Activated effector memory CD4-positive, alpha-beta T cell treated with anti-CD3 and anti-CD28 coated beads, Interleukin-2, amount 50 U/mL, for 16 hours (primary cell): ENCODE results near the gene COQ8B.
A peak's percentile ranks its signal among the peaks of the same experiment; 100 is the strongest.
"Not testable (repeated sequence)": the region's sequence is repeated elsewhere in the genome, so short reads cannot be mapped to it uniquely, and the experiment has no call there.

Experiments used
- DNase-seq: peaks from one replicate; pipeline ENCODE4 v3.0.0-alpha.2; 2020

The COQ8B gene

DNA sequence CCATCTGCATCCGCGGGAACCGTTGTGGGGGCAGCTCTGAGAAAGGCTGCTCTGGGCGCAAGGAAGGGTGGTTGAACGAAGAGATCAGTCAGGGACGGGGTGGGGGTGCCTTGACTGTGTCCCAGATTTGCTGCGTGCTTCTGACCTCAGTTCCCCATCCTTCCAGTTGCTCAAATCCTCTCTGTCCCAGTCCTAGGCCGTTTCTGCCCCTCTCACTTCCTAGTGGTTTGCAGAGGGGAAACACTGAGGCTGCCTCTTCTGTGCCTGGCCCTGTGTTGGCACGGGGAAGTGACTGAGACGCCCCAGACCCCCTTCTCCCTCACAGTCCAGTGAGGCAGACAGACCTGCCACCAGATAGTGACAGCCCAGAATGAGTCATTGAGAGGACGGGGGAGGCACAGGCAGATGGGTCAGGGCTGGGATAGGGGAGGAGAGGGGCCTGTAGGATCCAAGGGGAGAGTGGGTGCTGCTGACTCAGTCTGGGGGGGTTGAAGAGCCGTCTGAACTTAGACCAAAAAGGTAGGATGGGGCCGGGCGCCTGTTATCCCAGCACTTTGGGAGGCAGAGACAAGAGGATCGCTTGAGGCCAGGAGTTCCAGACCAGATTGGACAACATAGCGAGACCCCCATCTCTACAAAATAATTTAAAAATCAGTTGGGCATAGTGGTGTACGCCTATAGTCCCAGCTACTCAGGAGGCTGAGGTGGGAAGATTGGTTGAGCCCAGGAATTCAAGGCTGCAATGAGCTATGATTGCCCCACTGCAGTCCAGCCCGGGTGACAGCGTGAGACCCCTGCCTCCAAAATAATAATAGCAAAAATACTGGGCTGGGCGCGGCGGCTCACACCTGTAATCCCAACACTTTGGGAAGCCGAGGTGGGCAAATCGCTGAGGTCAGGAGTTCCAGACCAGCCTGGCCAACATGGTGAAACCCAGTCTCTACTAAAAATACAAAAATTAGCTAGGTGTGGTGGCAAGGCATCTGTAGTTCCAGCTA lies 52.7 kb downstream of the COQ8B start:
- peak; percentile 69 for DNase-seq

GRCh38 chr19:40662925-40663694 lies 53.6 kb downstream of the COQ8B start:
- DNase-seq = peak; percentile 97

- DNase-seq = no peak
Measured at GRCh38 chr19:40661616-40662015, 55.1 kb downstream of the COQ8B start.

- DNase-seq = no peak
Measured at GRCh38 chr19:40659566-40659965, 57.1 kb downstream of the COQ8B start.

DNA sequence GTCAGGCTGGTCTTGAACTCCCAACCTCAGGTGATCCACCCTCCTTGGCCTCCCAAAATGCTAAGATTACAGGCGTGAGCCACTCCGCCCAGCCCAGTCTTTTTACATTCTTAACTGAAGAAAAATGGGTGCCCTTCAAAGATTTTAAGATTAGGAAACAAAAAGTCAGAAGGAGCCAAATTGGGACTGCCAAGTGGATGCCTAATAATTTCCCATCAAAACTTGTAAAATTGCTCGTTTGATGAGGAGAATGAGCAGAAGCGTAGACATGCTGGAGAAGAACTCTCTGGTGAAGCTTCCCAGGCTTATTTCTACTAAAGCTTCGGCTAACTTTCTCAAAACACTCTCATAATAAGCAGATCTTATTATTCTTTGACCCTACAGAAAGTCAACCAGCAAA lies 57.6 kb downstream of the COQ8B start:
- no peak for DNase-seq

GRCh38 chr19:40658031-40658430 lies 58.7 kb downstream of the COQ8B start:
- DNase-seq = no peak

DNA sequence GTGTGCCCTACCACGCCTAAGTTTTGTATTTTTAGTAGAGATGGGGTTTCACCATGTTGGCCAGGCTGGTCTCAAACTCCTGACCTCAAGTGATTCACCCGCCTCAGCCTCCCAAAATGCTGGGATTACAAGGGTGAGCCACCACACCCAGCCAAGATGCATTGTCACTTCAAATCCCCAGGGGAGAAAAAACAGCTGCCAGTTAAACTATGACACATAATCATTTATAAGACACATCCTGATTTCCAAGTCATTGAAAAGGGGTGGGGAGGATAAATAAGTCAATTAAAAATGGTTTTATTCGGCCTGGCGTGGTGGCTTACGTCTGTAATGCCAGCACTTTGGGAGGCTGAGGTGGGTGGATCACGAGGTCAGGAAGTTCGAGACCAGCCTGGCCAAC lies 61.0 kb downstream of the COQ8B start:
- DNase-seq = not testable (repeated sequence)

DNA sequence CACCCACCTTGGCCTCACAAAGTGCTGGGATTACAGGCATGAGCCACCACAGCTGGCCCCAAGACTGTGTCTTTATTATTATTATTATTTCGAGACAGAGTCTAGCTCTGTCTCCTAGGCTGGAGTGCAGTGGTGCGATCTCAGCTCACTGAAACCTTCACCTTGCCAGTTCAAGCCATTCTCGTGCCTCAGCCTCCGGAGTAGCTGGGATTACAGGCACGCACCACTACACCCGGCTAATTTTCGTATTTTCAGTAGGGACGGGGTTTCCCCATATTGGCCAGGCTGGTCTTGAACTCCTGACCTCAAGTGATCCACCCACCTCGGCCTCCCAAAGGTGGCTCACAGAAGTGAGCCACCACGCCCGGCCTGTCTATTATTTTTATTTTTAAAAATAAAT lies 64.4 kb downstream of the COQ8B start:
- not testable (repeated sequence) for DNase-seq

- DNase-seq = no peak
Measured at GRCh38 chr19:40650749-40651305, 65.9 kb downstream of the COQ8B start.

DNA sequence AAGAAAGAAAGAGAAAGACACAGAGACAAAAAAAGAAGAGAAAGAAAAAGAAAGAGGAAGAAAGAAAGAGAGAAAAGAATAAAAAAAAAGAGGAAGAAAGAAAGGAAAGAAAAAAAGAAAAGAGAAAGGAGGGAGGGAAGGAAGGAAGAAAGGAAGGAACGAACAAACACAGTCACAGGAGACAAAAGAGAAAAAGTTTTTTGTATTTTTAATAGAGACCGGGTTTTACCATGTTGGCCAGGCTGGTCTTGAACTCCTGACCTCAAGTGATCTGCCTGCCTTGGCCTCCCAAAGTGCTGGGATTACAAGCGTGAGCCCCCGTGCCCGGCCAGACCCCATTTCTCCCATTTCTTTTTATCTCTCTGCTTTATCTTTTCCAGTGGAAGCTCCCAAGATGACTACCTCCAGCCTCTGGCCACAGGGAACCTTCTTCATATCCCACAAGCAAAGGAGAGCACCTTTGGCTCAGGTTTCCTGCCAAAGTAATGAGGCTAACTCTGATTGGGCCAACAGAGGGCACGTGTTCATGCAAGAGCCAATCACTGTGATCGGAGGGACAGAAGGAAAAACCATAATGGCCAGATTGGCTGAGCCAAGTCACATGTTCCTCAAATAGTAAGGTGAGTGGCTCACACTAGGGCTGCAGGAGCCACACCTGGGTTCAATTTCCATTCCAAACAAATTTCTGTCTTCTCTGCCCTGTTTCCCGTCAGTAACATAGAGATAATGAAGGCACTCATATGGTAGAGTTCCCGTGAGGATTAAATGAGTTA lies 66.6 kb downstream of the COQ8B start:
- not testable (repeated sequence) for DNase-seq

DNA sequence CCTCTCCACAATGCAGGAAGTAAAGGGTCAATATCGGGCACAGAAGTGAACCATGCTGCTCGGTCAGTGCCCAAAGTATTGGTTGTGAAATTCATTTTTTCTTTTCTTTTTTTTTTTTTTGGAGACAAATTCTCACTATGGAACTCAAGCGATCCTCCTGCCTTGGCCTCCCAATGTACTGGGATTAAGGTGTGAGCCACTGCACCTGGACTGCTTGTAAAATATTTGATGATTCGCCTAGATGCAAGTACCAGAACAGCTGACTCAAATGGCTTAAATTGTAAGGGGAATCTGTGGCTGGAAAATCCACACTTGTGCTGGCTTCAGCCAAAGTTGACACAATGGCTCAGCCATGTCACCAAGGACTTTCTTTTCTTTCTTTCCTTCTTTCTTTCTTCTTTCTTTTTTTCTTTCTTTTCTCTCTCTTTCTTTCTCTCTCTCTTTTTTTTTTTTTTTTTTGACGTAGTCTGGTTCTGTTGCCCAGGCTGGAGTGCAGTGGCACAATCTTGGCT lies 69.9 kb downstream of the COQ8B start:
- no peak for DNase-seq

GRCh38 chr19:40642757-40643305 lies 73.9 kb downstream of the COQ8B start:
- DNase-seq = no peak

DNA sequence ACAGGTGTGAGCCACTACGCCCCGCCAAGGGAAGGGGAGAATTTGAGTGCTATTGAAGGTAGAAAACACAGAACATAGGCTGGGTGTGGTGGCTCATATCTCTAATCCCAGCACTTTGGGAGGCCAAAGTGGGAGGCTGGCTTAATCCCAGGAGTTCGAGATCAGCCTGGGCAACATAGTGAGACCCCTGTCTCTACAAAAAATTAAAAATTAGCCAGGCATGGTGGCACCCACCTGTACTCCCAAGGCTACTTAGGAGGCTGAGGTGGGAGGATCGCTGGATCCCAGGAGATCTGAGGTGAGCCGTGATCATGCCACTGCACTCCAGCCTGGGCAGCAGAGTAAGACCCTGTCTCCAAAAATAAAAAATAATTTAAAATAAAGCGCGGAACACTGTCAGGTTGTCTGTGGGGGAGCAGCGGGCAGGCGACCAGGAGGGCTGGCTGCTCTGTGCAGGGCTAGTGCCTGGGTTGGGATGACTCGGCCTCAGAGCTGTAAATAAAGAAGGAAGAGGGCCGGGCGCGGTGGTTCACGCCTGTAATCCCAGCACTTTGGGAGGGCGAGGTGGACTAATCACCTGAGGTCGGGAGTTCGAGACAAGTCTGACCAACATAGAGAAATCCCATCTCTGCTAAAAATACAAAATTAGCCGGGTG lies 74.5 kb downstream of the COQ8B start:
- no peak for DNase-seq
